HCT116 (cell line): Measurements from ENCODE around the gene MYO10. TPM values are rescaled to one million over a fixed set of nuclear protein-coding genes. Genes with fewer than 3 reads are reported as not detected.

Experiments
- ATAC-seq: fragments of 200-7000 bp; cut with Tn5 transposase; 2 replicates; pipeline ENCODE4 v1.9.1; 2020; ENCODE audit warnings: mild to moderate bottlenecking, moderate library complexity
- BruUV-seq: library from RNA; stranded (reverse); fragments of 400-500 nt; replicated peaks from 2 replicates; lab custom pipeline; 2021; lab: Mats Ljungman, UMichigan
- CTCF ChIA-PET: fragments of 300-600 bp; sonication (Branson Sonifier 250); formaldehyde crosslinking; loops from one replicate; lab custom pipeline; 2021; ENCODE audit warnings: antibody characterized with exemption; lab: Charles Lee
- POLR2A ChIA-PET: fragments of 300-600, 350-600 bp; sonication (Branson Sonifier 250); formaldehyde crosslinking; loops from one replicate; lab custom pipeline; 2021; ENCODE audit warnings: antibody characterized with exemption; lab: Charles Lee
- RAD21 ChIA-PET, 2 experiments: fragments of 300-600 bp; sonication (Branson Sonifier 250); formaldehyde crosslinking; loops; one replicate each; lab custom pipeline; 2023; ENCODE audit warnings: low total read pairs in 2 of 2; ENCODE audit not compliant: uncharacterized antibody in 2 of 2, unreplicated experiment in 2 of 2, low non-redundant PET in 1 of 2; lab: Charles Lee
- DNase-seq: peaks from one replicate; pipeline ENCODE4 v3.0.0-alpha.2; 2010; ENCODE audit warnings: low read depth, low spot score
- H2AFZ ChIP-seq: fragments of 200-600 bp; shearing (Covaris generic), sonication (generic); 2 replicates; pipeline ENCODE4 v1.6.1; 2017; ENCODE audit warnings: low read depth, mixed run types, mixed read lengths, antibody characterized with exemption, low read length; ENCODE audit not compliant: poor library complexity, severe bottlenecking
- H3K27ac ChIP-seq: 2 replicates; pipeline ENCODE4 v1.5.1; 2012; ENCODE audit warnings: low read depth, low read length
- H3K27me3 ChIP-seq: fragments of 200-600 bp; sonication (generic); 2 replicates; pipeline ENCODE4 v1.6.1; 2016; ENCODE audit warnings: mixed run types, low read length, mixed read lengths; ENCODE audit not compliant: insufficient read depth
- H3K36me3 ChIP-seq, 2 experiments: fragments of 200-500 bp in 1 of 2; fragments of 200-600 bp in 1 of 2; sonication (Bioruptor generic) in 1 of 2; sonication (generic) in 1 of 2; 2 replicates each; pipeline versions ENCODE4 v1.5.1 to v1.6.1; 2014 to 2016; ENCODE audit warnings: low read length in 2 of 2, inconsistent platforms in 1 of 2, mixed read lengths in 1 of 2, mixed run types in 1 of 2; ENCODE audit not compliant: insufficient read depth in 2 of 2, control insufficient read depth in 1 of 2
- H3K4me1 ChIP-seq, 2 experiments: fragments of 200-600 bp in 1 of 2; sonication (generic) in 1 of 2; 2 replicates each; pipeline versions ENCODE4 v1.5.1 to v1.6.1; 2012 to 2017; ENCODE audit warnings: low read length in 2 of 2, inconsistent platforms in 1 of 2, mild to moderate bottlenecking in 1 of 2, mixed read lengths in 1 of 2, mixed run types in 1 of 2, moderate library complexity in 1 of 2; ENCODE audit not compliant: insufficient read depth in 2 of 2, control insufficient read depth in 1 of 2
- H3K4me2 ChIP-seq: fragments of 200-600 bp; sonication (generic); 2 replicates; pipeline ENCODE4 v1.6.1; 2017; ENCODE audit warnings: mixed run types, low read length, mixed read lengths
- H3K4me3 ChIP-seq, 2 experiments: fragments of 200-600 bp in 1 of 2; sonication (generic) in 1 of 2; replicated peaks in 1 of 2; 2 replicates each; pipeline ENCODE4 v1.5.1; 2011 to 2016; ENCODE audit warnings: low read length in 2 of 2, control low read depth in 1 of 2, low read depth in 1 of 2, mild to moderate bottlenecking in 1 of 2, mixed read lengths in 1 of 2, mixed run types in 1 of 2
- H3K79me2 ChIP-seq: fragments of 200-600 bp; sonication (generic); 2 replicates; pipeline ENCODE4 v1.6.1; 2017; ENCODE audit warnings: mild to moderate bottlenecking, mixed run types, low read length, moderate library complexity, mixed read lengths; ENCODE audit not compliant: insufficient read depth
- H3K9ac ChIP-seq: fragments of 200-600 bp; sonication (generic); 2 replicates; pipeline ENCODE4 v1.6.1; 2016; ENCODE audit warnings: low read length, mixed read lengths
- H3K9me2 ChIP-seq: fragments of 200-600 bp; sonication (generic), shearing (Covaris generic); 2 replicates; pipeline ENCODE4 v1.6.1; 2017; ENCODE audit warnings: mixed run types, mild to moderate bottlenecking, moderate library complexity; ENCODE audit not compliant: insufficient read depth
- H3K9me3 ChIP-seq, 2 experiments: fragments of 200-500 bp in 1 of 2; fragments of 200-600 bp in 1 of 2; sonication (Bioruptor generic) in 1 of 2; sonication (generic) in 1 of 2; 2 replicates each; pipeline ENCODE4 v1.6.1; 2014 to 2017; ENCODE audit warnings: low read length in 2 of 2, mixed read lengths in 2 of 2, inconsistent platforms in 1 of 2, low read depth in 1 of 2, mild to moderate bottlenecking in 1 of 2, mixed run types in 1 of 2, moderate library complexity in 1 of 2; ENCODE audit not compliant: control insufficient read depth in 1 of 2, insufficient read depth in 1 of 2
- H4K20me1 ChIP-seq: fragments of 200-600 bp; sonication (generic), shearing (Covaris generic); 2 replicates; pipeline ENCODE4 v1.6.1; 2017; ENCODE audit warnings: mixed run types, mild to moderate bottlenecking, moderate library complexity; ENCODE audit not compliant: insufficient read depth
- ATF3 ChIP-seq: IDR thresholded peaks from 2 replicates; pipeline ENCODE4 v1.6.1; 2012
- CBX3 ChIP-seq: IDR thresholded peaks from 2 replicates; pipeline ENCODE4 v1.6.1; 2012; ENCODE audit warnings: low read depth
- CTCF ChIP-seq, 3 experiments: fragments of 200-600 bp in 1 of 3; sonication (generic) in 1 of 3; IDR thresholded peaks in 2 of 3; conservative IDR thresholded peaks in 1 of 3; 2 replicates each; pipeline ENCODE4 v1.5.1; 2012 to 2017; ENCODE audit warnings: low read depth in 2 of 3, low read length in 2 of 3, antibody characterized with exemption in 1 of 3, borderline replicate concordance in 1 of 3, control low read depth in 1 of 3, mild to moderate bottlenecking in 1 of 3, mixed read lengths in 1 of 3, mixed run types in 1 of 3, moderate library complexity in 1 of 3; ENCODE audit not compliant: insufficient read depth in 1 of 3
- ELF1 ChIP-seq: IDR thresholded peaks from 2 replicates; pipeline ENCODE4 v1.6.1; 2012; ENCODE audit warnings: low read depth, borderline replicate concordance
- EZH2 ChIP-seq: fragments of 200-600 bp; sonication (generic); IDR thresholded peaks from 2 replicates; pipeline ENCODE4 v1.6.1; 2017; ENCODE audit warnings: antibody characterized with exemption, mixed run types
- EZH2phosphoT487 ChIP-seq: fragments of 200-600 bp; IDR thresholded peaks from 2 replicates; pipeline ENCODE4 v1.6.1; 2018; ENCODE audit warnings: antibody characterized with exemption, borderline replicate concordance
- FOSL1 ChIP-seq: IDR thresholded peaks from 2 replicates; pipeline ENCODE4 v1.6.1; 2012; ENCODE audit warnings: low read depth
- JUND ChIP-seq: IDR thresholded peaks from 2 replicates; pipeline ENCODE4 v1.6.1; 2012
- POLR2A ChIP-seq: IDR thresholded peaks from 2 replicates; pipeline ENCODE4 v1.7.0; 2011; ENCODE audit warnings: borderline replicate concordance; ENCODE audit not compliant: insufficient read depth, insufficient read length; ENCODE audit errors: extremely low read depth
- POLR2AphosphoS5 ChIP-seq: IDR thresholded peaks from 2 replicates; pipeline ENCODE4 v1.6.1; 2011; ENCODE audit warnings: mild to moderate bottlenecking, low read depth, low read length, moderate library complexity
- REST ChIP-seq: IDR thresholded peaks from 2 replicates; pipeline ENCODE4 v1.6.1; 2012; ENCODE audit warnings: low read depth
- SIN3A ChIP-seq: IDR thresholded peaks from 2 replicates; pipeline ENCODE4 v1.6.1; 2012; ENCODE audit warnings: low read depth
- SP1 ChIP-seq: IDR thresholded peaks from 2 replicates; pipeline ENCODE4 v1.6.1; 2012; ENCODE audit warnings: low read depth
- SRF ChIP-seq: IDR thresholded peaks from 2 replicates; pipeline ENCODE4 v1.6.1; 2012; ENCODE audit warnings: low read depth
- YY1 ChIP-seq: IDR thresholded peaks from 2 replicates; pipeline ENCODE4 v1.6.1; 2011; ENCODE audit warnings: low read length, low read depth, moderate library complexity, mild to moderate bottlenecking; ENCODE audit not compliant: insufficient replicate concordance; ENCODE audit errors: extremely low read depth
- ZNF274 ChIP-seq: fragments of 200-500 bp; sonication (Bioruptor generic); IDR thresholded peaks from 2 replicates; pipeline ENCODE4 v1.6.1; 2014; ENCODE audit warnings: mild to moderate bottlenecking, low read depth, low read length, inconsistent platforms
- intact Hi-C: fragments of 100-400 bp; cut with micrococcal nuclease; formaldehyde crosslinking; loops from 2 replicates; pipeline ENCODE4 v1.10.0; 2022
- total RNA-seq: library from RNA; stranded (reverse); gene quantifications from one replicate; pipeline ENCODE4 v1.2.1, GENCODE V29; 2021; ENCODE audit not compliant: unreplicated experiment

The MYO10 gene
- total RNA-seq, 1 experiment from 2014 or later = 34.9 TPM

GRCh38 chr5:16661713-16662112, 274.4 kb downstream of the MYO10 start:
- no peak overlapping the region for H3K9ac ChIP-seq
- H3K4me2 ChIP-seq = no peak overlapping the region
- BruUV-seq = no TSS peak
- ChIA-PET RAD21 (no interaction called here), CTCF (interaction anchor here (0.9 kb wide), 1 partner anchor 528 kb away, joined by 3 read pairs; no protein-coding TSS in a partner anchor), POLR2A (no interaction called here)
- H3K27me3 ChIP-seq = no peaks in the 10 kb centered on the region
- H3K79me2 ChIP-seq = no peaks in the 10 kb centered on the region
- ATAC-seq = no peak
- no peak overlapping the region for H3K27ac ChIP-seq
- peaks cover 0 to 4% of the 10 kb centered on the region in 2 experiments; a peak in 1 of 4 replicates for H3K36me3 ChIP-seq
- no peak overlapping the region for H2AFZ ChIP-seq
- H3K4me1 ChIP-seq = no peaks in the 10 kb centered on the region
- intact Hi-C loops = no loop called here
- TF ChIP-seq JUND = no peak
- no peak for TF ChIP-seq SRF
- TF ChIP-seq ATF3 = no peak
- TF ChIP-seq POLR2A = no peak
- no peak for TF ChIP-seq ZNF274
- no peak for TF ChIP-seq CBX3
- no peak for TF ChIP-seq EZH2
- no peak for TF ChIP-seq SP1
- TF ChIP-seq, all 23 proteins: peak for 0
- H3K9me2 ChIP-seq = no peaks in the 10 kb centered on the region
- DNase-seq = no peak
- H3K9me3 ChIP-seq = peaks cover 0 to 4% of the 10 kb centered on the region in 2 experiments; a peak in 1 of 4 replicates
- H3K4me3 ChIP-seq = no peak overlapping the region
- H4K20me1 ChIP-seq = no peaks in the 10 kb centered on the region

- Histone ChIP-seq H3K27me3 (no peaks in the 10 kb centered on the region), H3K4me1 (no peaks in the 10 kb centered on the region), H3K9me2 (no peaks in the 10 kb centered on the region), H3K9ac (no peak overlapping the region), H3K79me2 (no peaks in the 10 kb centered on the region), H4K20me1 (no peaks in the 10 kb centered on the region), H3K9me3 (peaks cover 0 to 4% of the 10 kb centered on the region in 2 experiments; a peak in 1 of 4 replicates), H3K27ac (no peak overlapping the region), H3K36me3 (no peaks in the 10 kb centered on the region), H2AFZ (no peak overlapping the region), H3K4me3 (no peak overlapping the region), H3K4me2 (no peak overlapping the region)
- CTCF ChIA-PET = no interaction called here
- no TSS peak for BruUV-seq
- DNase-seq (no peak), ATAC-seq (no peak)
- POLR2A ChIA-PET = no interaction called here
- intact Hi-C loops = no loop called here
- RAD21 ChIA-PET = no interaction called here
- TF ChIP-seq SRF = no peak
- no peak for TF ChIP-seq ELF1
- no peak for TF ChIP-seq POLR2AphosphoS5
- no peak for TF ChIP-seq YY1
- TF ChIP-seq CBX3 = no peak
- TF ChIP-seq SP1 = no peak
- no peak for TF ChIP-seq JUND
- no peak for TF ChIP-seq SIN3A
- no peak for TF ChIP-seq EZH2phosphoT487
- TF ChIP-seq CTCF (IDR thresholded peaks at IDR 0.05 in 2 of 3, conservative IDR thresholded peaks at IDR 0.05 in 1 of 3; ENCODE audit: borderline replicate concordance in 1 of 3, insufficient read depth in 1 of 3, low read depth in 2 of 3, low read length in 2 of 3) = no peak
- no peak for TF ChIP-seq POLR2A
- TF ChIP-seq FOSL1 = no peak
- TF ChIP-seq REST = no peak
Measured at GRCh38 chr5:16660982-16661381, 275.1 kb downstream of the MYO10 start.
